Muscle layer of colon (tissue), 2 donors: ENCODE results near the gene KCTD2.
"Not testable (repeated sequence)": the region's sequence is repeated elsewhere in the genome, so short reads cannot be mapped to it uniquely, and the experiment has no call there.

Source experiments
- H3K27ac ChIP-seq: one replicate; pipeline ENCODE4 v1.7.0; 2013; ENCODE audit warnings: low read depth, mild to moderate bottlenecking, low read length, moderate library complexity
- H3K27me3 ChIP-seq, 2 donors: one replicate each; pipeline ENCODE4 v1.7.0; 2013; ENCODE audit warnings: low read length in 2 of 2, mild to moderate bottlenecking in 2 of 2; ENCODE audit not compliant: insufficient read depth in 2 of 2, control insufficient read depth in 1 of 2
- H3K36me3 ChIP-seq: one replicate; pipeline ENCODE4 v1.7.0; 2013; ENCODE audit warnings: mild to moderate bottlenecking, low read length; ENCODE audit not compliant: insufficient read depth
- H3K4me1 ChIP-seq: one replicate; pipeline ENCODE4 v1.7.0; 2013; ENCODE audit warnings: mild to moderate bottlenecking, low read length; ENCODE audit not compliant: insufficient read depth
- H3K4me3 ChIP-seq, 2 donors: one replicate each; pipeline ENCODE4 v1.7.0; 2013; ENCODE audit warnings: low read length in 2 of 2, low read depth in 1 of 2, mild to moderate bottlenecking in 1 of 2, moderate library complexity in 1 of 2
- H3K9ac ChIP-seq: one replicate; pipeline ENCODE4 v1.7.0; 2013; ENCODE audit warnings: low read length
- H3K9me3 ChIP-seq: one replicate; pipeline ENCODE4 v1.7.0; 2013; ENCODE audit warnings: mild to moderate bottlenecking, low read length
- donor health status: abdominal sarcoma.
- donor health status: Adenocarcinoma of cecum.

The KCTD2 gene

GRCh38 chr17:75024686-75025397, 22.2 kb upstream of the KCTD2 start:
- no peak overlapping the region for H3K9ac ChIP-seq
- no peaks in the 10 kb centered on the region for H3K9me3 ChIP-seq
- no peaks in the 10 kb centered on the region for H3K4me1 ChIP-seq

GRCh38 chr17:75025398-75025734, 21.7 kb upstream of the KCTD2 start:
- not testable (repeated sequence) for H3K27me3 ChIP-seq, H3K4me1 ChIP-seq, H3K9ac ChIP-seq, H3K9me3 ChIP-seq, H3K4me3 ChIP-seq, H3K27ac ChIP-seq
- peaks cover 21% of the 10 kb centered on the region for H3K36me3 ChIP-seq

More at GRCh38 chr17:75024686-75025397, 22.2 kb upstream of the KCTD2 start:
- Histone ChIP-seq H3K4me3 (no peak overlapping the region), H3K36me3 (peaks cover 21% of the 10 kb centered on the region), H3K27me3 (no peaks in the 10 kb centered on the region), H3K27ac (no peak overlapping the region)

DNA sequence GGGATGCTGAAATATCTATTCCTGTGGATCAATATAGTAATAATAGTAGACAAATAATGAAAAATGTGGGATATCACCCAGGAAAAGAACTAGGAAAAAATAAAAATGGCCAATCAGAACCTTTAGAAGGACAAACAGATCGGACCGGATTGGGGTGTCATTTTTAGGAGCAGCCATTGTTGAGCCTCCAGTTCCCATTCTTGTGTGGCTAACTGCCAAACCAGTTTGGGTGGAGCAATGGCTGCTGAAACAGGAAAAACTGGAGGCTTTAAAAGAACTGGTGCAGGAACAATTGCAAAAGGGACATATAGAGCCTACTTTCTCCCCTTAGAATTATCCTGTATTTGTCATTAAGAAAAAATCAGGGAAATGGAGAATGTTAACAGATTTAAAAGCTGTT, 20.4 kb upstream of the KCTD2 start:
- H3K4me1 ChIP-seq, H3K4me3 ChIP-seq, H3K9ac ChIP-seq, H3K27ac ChIP-seq, H3K27me3 ChIP-seq, H3K36me3 ChIP-seq, H3K9me3 ChIP-seq: not testable (repeated sequence)

- Histone ChIP-seq H3K9me3 (no peaks in the 10 kb centered on the region), H3K9ac (no peak overlapping the region), H3K36me3 (no peaks in the 10 kb centered on the region), H3K4me3 (no peak overlapping the region), H3K27ac (no peak overlapping the region), H3K4me1 (peaks cover 25% of the 10 kb centered on the region), H3K27me3 (no peaks in the 10 kb centered on the region)
Observed at GRCh38 chr17:75030161-75030560, 16.9 kb upstream of the KCTD2 start.

- Histone ChIP-seq H3K27me3 (no peaks in the 10 kb centered on the region), H3K27ac (peak overlapping the region; percentile 12), H3K36me3 (no peaks in the 10 kb centered on the region), H3K4me3 (peak overlapping the region in 1 of 2 donors; percentile 5), H3K4me1 (peaks cover 40% of the 10 kb centered on the region), H3K9ac (no peak overlapping the region), H3K9me3 (no peaks in the 10 kb centered on the region)
Observed at GRCh38 chr17:75031972-75032719, 14.9 kb upstream of the KCTD2 start.

GRCh38 chr17:75032720-75033280, 14.2 kb upstream of the KCTD2 start:
- no peaks in the 10 kb centered on the region for H3K9me3 ChIP-seq
- no peaks in the 10 kb centered on the region for H3K27me3 ChIP-seq
- peaks cover 40% of the 10 kb centered on the region for H3K4me1 ChIP-seq
- peak overlapping the region in 1 of 2 donors; percentile 87 for H3K4me3 ChIP-seq
- H3K27ac ChIP-seq: peak overlapping the region; percentile 71
- H3K36me3 ChIP-seq: no peaks in the 10 kb centered on the region
- no peak overlapping the region for H3K9ac ChIP-seq

- H3K36me3 ChIP-seq: peaks cover 4% of the 10 kb centered on the region
- H3K27me3 ChIP-seq: no peaks in the 10 kb centered on the region
- peak overlapping the region; percentile 86 to 87 for H3K4me3 ChIP-seq
- no peaks in the 10 kb centered on the region for H3K9me3 ChIP-seq
- H3K9ac ChIP-seq: peak overlapping the region; percentile 85
- peak overlapping the region; percentile 71 for H3K27ac ChIP-seq
- peaks cover 40% of the 10 kb centered on the region for H3K4me1 ChIP-seq
Observed at GRCh38 chr17:75033346-75034235, 13.4 kb upstream of the KCTD2 start.

DNA sequence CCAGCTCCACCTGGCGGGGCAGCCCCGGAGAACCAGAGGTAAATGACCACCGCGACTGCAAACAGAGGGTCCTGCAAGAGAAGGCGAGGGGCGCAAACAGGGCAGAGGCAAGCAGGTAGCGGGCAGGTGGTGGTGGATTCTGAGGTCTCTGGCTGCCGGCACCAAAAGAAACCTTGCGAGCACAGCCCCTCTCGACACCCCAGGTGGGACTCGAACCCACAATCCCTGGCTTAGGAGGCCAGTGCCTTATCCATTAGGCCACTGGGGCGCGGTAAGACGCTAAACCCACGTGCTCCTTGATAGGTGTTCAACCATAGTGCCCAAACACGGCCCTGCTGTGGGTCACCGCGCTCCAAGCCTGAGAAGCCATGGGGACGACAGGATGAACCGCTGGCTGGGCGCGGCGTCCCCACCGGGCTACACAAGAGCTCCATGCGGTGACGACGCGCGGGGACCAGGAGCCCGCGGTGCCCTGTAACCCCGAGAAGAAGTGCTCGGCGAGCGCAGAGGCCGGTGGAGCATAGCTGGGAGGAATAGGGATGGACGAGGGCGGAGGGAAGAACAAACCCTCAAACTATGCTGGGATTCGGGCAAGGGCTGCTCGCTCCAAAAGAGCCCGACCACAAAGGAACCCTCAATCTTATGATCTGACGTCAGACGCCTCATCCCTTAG, 12.7 kb upstream of the KCTD2 start:
- H3K9ac ChIP-seq: peak overlapping the region; percentile 85
- peaks cover 40% of the 10 kb centered on the region for H3K4me1 ChIP-seq
- H3K27ac ChIP-seq: peak overlapping the region; percentile 71
- H3K27me3 ChIP-seq: no peaks in the 10 kb centered on the region
- H3K4me3 ChIP-seq: peak overlapping the region; percentile 86 to 87
- peaks cover 11% of the 10 kb centered on the region for H3K36me3 ChIP-seq
- H3K9me3 ChIP-seq: no peaks in the 10 kb centered on the region

GRCh38 chr17:75036643-75037268, 10.3 kb upstream of the KCTD2 start:
- Histone ChIP-seq H3K36me3 (peaks cover 35% of the 10 kb centered on the region), H3K27me3 (no peaks in the 10 kb centered on the region), H3K9me3 (no peaks in the 10 kb centered on the region), H3K9ac (no peak overlapping the region), H3K4me1 (peaks cover 40% of the 10 kb centered on the region), H3K27ac (peak overlapping the region; percentile 28), H3K4me3 (peak overlapping the region in 1 of 2 donors; percentile 29)

DNA sequence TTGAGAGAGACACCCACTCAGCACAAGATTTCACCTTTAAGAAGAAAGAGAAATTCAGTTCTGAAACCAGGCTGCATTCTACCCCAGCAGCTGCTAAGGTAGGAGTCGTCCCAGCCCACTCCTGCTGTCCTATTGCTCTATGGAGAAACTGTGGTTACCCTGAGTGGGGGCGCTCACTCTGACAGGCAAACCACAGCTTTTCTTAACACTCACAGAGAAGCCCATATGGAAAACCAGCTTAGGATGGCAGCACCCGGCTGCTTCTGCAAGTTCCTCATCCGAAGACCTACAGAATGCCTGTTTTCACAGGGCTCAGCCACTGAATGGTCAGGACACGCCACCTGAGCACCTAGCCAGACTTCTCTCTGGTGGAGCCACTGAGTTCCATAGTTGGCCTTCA, 7.8 kb upstream of the KCTD2 start:
- Histone ChIP-seq H3K9ac (no peak overlapping the region), H3K4me3 (no peak overlapping the region), H3K27ac (no peak overlapping the region), H3K27me3 (no peaks in the 10 kb centered on the region), H3K9me3 (no peaks in the 10 kb centered on the region), H3K36me3 (peaks cover 42% of the 10 kb centered on the region), H3K4me1 (peaks cover 18% of the 10 kb centered on the region)
